Keratinocyte (primary cell): Measurements from ENCODE around the gene IGF2BP2. TPM values are rescaled to one million over a fixed set of nuclear protein-coding genes. Genes with fewer than 3 reads are reported as not detected.

ENCODE experiments used
- DNase-seq: peaks from one replicate; pipeline ENCODE4 v3.0.0-alpha.2; 2011; ENCODE audit warnings: low read depth, missing footprints, low spot score
- FAIRE-seq: peaks from 2 replicates; lab custom pipeline; 2011; peaks lifted over from hg19 to GRCh38; lab: Jason Lieb, UNC
- H2AFZ ChIP-seq: 2 replicates; pipeline ENCODE4 v1.6.0; 2012; ENCODE audit warnings: low read length, control low read depth, inconsistent platforms; ENCODE audit not compliant: control insufficient read depth
- H3K27ac ChIP-seq: 2 replicates; pipeline ENCODE4 v1.5.1; 2011; ENCODE audit warnings: low read length; ENCODE audit not compliant: control insufficient read depth, insufficient read depth
- H3K27me3 ChIP-seq: 3 replicates; pipeline ENCODE4 v1.6.0; 2011; ENCODE audit warnings: low read length; ENCODE audit not compliant: control insufficient read depth, insufficient read depth; ENCODE audit errors: extremely low read depth
- H3K36me3 ChIP-seq, 2 experiments: 2 replicates in 1 of 2; 3 replicates in 1 of 2; pipeline ENCODE4 v1.5.1; 2011; ENCODE audit warnings: low read length in 2 of 2, mild to moderate bottlenecking in 1 of 2; ENCODE audit not compliant: control insufficient read depth in 2 of 2, insufficient read depth in 2 of 2; ENCODE audit errors: extremely low read depth in 1 of 2
- H3K4me1 ChIP-seq: 3 replicates; pipeline ENCODE4 v1.5.1; 2011; ENCODE audit warnings: low read length; ENCODE audit not compliant: control insufficient read depth, insufficient read depth; ENCODE audit errors: extremely low read depth
- H3K4me2 ChIP-seq: 3 replicates; pipeline ENCODE4 v1.6.0; 2011; ENCODE audit warnings: low read depth, low read length; ENCODE audit not compliant: control insufficient read depth, insufficient read depth; ENCODE audit errors: extremely low read depth
- H3K4me3 ChIP-seq, 3 experiments: fragments of 200-600 bp in 1 of 3; sonication (generic) in 1 of 3; 2 replicates in 2 of 3; 3 replicates in 1 of 3; pipeline ENCODE4 v1.5.1; 2011 to 2016; ENCODE audit warnings: low read length in 3 of 3, mild to moderate bottlenecking in 3 of 3, control low read depth in 2 of 3, inconsistent platforms in 1 of 3, low read depth in 1 of 3, mixed read lengths in 1 of 3, mixed run types in 1 of 3, moderate library complexity in 1 of 3; ENCODE audit not compliant: control insufficient read depth in 2 of 3, insufficient read depth in 2 of 3; ENCODE audit errors: extremely low read depth in 1 of 3
- H3K79me2 ChIP-seq: 2 replicates; pipeline ENCODE4 v1.6.0; 2012; ENCODE audit warnings: low read length; ENCODE audit not compliant: control insufficient read depth, insufficient read depth
- H3K9ac ChIP-seq: 3 replicates; pipeline ENCODE4 v1.6.0; 2011; ENCODE audit warnings: low read length; ENCODE audit not compliant: control insufficient read depth, insufficient read depth; ENCODE audit errors: extremely low read depth
- H3K9me1 ChIP-seq: 3 replicates; pipeline ENCODE4 v1.6.0; 2011; ENCODE audit warnings: low read length; ENCODE audit not compliant: control insufficient read depth, insufficient read depth; ENCODE audit errors: extremely low read depth
- H3K9me3 ChIP-seq: 2 replicates; pipeline ENCODE4 v1.5.1; 2012; ENCODE audit warnings: low read depth, low read length; ENCODE audit not compliant: control insufficient read depth
- H4K20me1 ChIP-seq: 3 replicates; pipeline ENCODE4 v1.6.0; 2011; ENCODE audit warnings: low read length; ENCODE audit not compliant: control insufficient read depth, insufficient read depth; ENCODE audit errors: extremely low read depth
- EZH2 ChIP-seq: IDR thresholded peaks from one replicate; pipeline ENCODE4 v1.6.1; 2012; ENCODE audit warnings: inconsistent platforms, mild to moderate bottlenecking, low read length, moderate library complexity
- dilution Hi-C: fragments of 300-500 bp; cut with MboI; formaldehyde crosslinking; loops from one replicate; pipeline ENCODE4 v1.7.0; 2020; ENCODE audit warnings: low sequenced_read_pairs; ENCODE audit not compliant: extremely low pct_ligation_motif_present
- polyA plus RNA-seq, 5 experiments: library from polyadenylated mRNA; depleted of rRNA in 3 of 5; stranded (reverse) in 3 of 5; stranded (forward) in 1 of 5; unstranded in 1 of 5; fragments of >200 nt; gene quantifications; 1 replicate in 1 of 5; 2 replicates in 3 of 5; 3 replicates in 1 of 5; pipeline versions ENCODE4 v1.2.1 to v1.2.3, GENCODE V29; 2011 to 2012; ENCODE audit warnings: missing spikeins in 2 of 5, low read depth in 1 of 5, low replicate concordance in 1 of 5
- TF ChIP-seq, protein P1 (sequence below), 3 experiments: IDR thresholded peaks in 1 of 3; conservative IDR thresholded peaks in 1 of 3; optimal IDR thresholded peaks in 1 of 3; 2 replicates in 2 of 3; 3 replicates in 1 of 3; pipeline versions ENCODE3 to v1.5.1; 2011; ENCODE audit warnings: low read length in 3 of 3, mild to moderate bottlenecking in 3 of 3, moderate library complexity in 2 of 3, control low read depth in 1 of 3, inconsistent platforms in 1 of 3; ENCODE audit not compliant: insufficient read depth in 2 of 3; ENCODE audit errors: extremely low read depth in 1 of 3

IGF2BP2 gene
- polyA plus RNA-seq, 1 donor (not counting 4 experiments of a cell fraction or from before 2014, with no cell fraction given): 21.2 TPM

DNA sequence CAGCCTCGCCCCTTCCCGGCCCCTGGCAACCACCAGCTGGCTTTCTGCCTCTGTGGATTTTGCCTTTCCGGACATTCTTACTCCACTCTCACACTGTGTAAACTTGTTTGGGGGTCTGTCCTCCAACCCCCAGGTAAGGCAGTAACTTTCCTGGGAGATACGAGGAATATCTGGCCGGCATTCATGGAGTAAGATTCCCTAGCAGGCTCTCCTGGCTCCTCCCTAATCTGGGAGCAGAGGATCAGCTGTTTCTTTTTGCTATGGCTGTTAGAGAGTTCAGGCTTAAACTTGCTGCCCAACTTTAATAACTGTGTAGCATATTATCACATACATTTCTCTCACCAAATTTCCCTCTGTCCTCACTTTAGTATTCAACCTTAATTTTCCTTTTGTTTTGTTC, 64.3 kb downstream of the IGF2BP2 start:
- H3K4me1 ChIP-seq: peaks cover 46% of the 10 kb centered on the region
- peak overlapping the region; percentile 15 for H3K27ac ChIP-seq
- TF ChIP-seq EZH2: no peak
- TF ChIP-seq, protein P1, sequence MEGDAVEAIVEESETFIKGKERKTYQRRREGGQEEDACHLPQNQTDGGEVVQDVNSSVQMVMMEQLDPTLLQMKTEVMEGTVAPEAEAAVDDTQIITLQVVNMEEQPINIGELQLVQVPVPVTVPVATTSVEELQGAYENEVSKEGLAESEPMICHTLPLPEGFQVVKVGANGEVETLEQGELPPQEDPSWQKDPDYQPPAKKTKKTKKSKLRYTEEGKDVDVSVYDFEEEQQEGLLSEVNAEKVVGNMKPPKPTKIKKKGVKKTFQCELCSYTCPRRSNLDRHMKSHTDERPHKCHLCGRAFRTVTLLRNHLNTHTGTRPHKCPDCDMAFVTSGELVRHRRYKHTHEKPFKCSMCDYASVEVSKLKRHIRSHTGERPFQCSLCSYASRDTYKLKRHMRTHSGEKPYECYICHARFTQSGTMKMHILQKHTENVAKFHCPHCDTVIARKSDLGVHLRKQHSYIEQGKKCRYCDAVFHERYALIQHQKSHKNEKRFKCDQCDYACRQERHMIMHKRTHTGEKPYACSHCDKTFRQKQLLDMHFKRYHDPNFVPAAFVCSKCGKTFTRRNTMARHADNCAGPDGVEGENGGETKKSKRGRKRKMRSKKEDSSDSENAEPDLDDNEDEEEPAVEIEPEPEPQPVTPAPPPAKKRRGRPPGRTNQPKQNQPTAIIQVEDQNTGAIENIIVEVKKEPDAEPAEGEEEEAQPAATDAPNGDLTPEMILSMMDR (optimal IDR thresholded peaks at IDR 0.05 in 1 of 3, IDR thresholded peaks at IDR 0.05 in 1 of 3, conservative IDR thresholded peaks at IDR 0.05 in 1 of 3; ENCODE audit: extremely low read depth in 1 of 3, insufficient read depth in 2 of 3, low read length in 3 of 3): no peak
- H3K4me2 ChIP-seq: peak overlapping the region; percentile 74
- FAIRE-seq (no peak), DNase-seq (no peak)
- H3K79me2 ChIP-seq: peaks cover 98% of the 10 kb centered on the region
- H3K27me3 ChIP-seq: no peaks in the 10 kb centered on the region
- peaks cover 5% of the 10 kb centered on the region for H4K20me1 ChIP-seq
- H3K36me3 ChIP-seq: peaks cover 7 to 23% of the 10 kb centered on the region in 2 experiments
- peak overlapping the region; percentile 58 for H3K9ac ChIP-seq
- H3K9me1 ChIP-seq: no peaks in the 10 kb centered on the region
- no peak overlapping the region for H2AFZ ChIP-seq
- dilution Hi-C loops: no loop called here
- H3K9me3 ChIP-seq: no peaks in the 10 kb centered on the region
- H3K4me3 ChIP-seq: peak overlapping the region in 2 of 3 experiments; percentile 25 to 47

GRCh38 chr3:185760088-185760487, 64.8 kb downstream of the IGF2BP2 start:
- Histone ChIP-seq H3K9me1 (no peaks in the 10 kb centered on the region), H3K9ac (peak overlapping the region; percentile 58), H4K20me1 (peaks cover 5% of the 10 kb centered on the region), H3K27me3 (no peaks in the 10 kb centered on the region), H3K79me2 (peaks cover 98% of the 10 kb centered on the region), H3K27ac (peak overlapping the region; percentile 15), H3K4me1 (peaks cover 43% of the 10 kb centered on the region), H3K9me3 (no peaks in the 10 kb centered on the region), H2AFZ (no peak overlapping the region), H3K4me2 (peak overlapping the region; percentile 74), H3K4me3 (no peak overlapping the region), H3K36me3 (peaks cover 7 to 23% of the 10 kb centered on the region in 2 experiments)
- no peak for TF ChIP-seq EZH2
- TF ChIP-seq, protein P1 (optimal IDR thresholded peaks at IDR 0.05 in 1 of 3, IDR thresholded peaks at IDR 0.05 in 1 of 3, conservative IDR thresholded peaks at IDR 0.05 in 1 of 3; ENCODE audit: extremely low read depth in 1 of 3, insufficient read depth in 2 of 3, low read length in 3 of 3): no peak
- FAIRE-seq (peak; percentile 9), DNase-seq (no peak)
- dilution Hi-C loops: no loop called here
